CD14-positive monocyte (primary cell): ENCODE measurements around the gene C11orf71. TPM values are rescaled to one million over a fixed set of nuclear protein-coding genes. Genes with fewer than 3 reads are reported as not detected.

Experiments
- DNase-seq, 3 donors: peaks; one replicate each; pipeline ENCODE4 v3.0.0-alpha.2; 2011 to 2022
- H2AFZ ChIP-seq: 2 replicates; pipeline ENCODE4 v1.6.0; 2012; ENCODE audit warnings: mild to moderate bottlenecking, low read depth, low read length, inconsistent platforms; ENCODE audit not compliant: insufficient read depth, poor library complexity, severe bottlenecking
- H3K27ac ChIP-seq, 2 donors: 1 replicate in 1 of 2; 2 replicates in 1 of 2; pipeline ENCODE4 v1.5.1; 2012 to 2013; ENCODE audit warnings: low read length in 2 of 2, control low read depth in 1 of 2, inconsistent platforms in 1 of 2, low read depth in 1 of 2, mild to moderate bottlenecking in 1 of 2
- H3K27me3 ChIP-seq, 2 donors: one replicate each; pipeline versions ENCODE4 v1.6.0 to v1.6.1; 2011 to 2013; ENCODE audit warnings: low read length in 2 of 2; ENCODE audit not compliant: control insufficient read depth in 2 of 2, insufficient read depth in 2 of 2
- H3K36me3 ChIP-seq, 2 donors: replicated peaks in 1 of 2; 1 replicate in 1 of 2; 2 replicates in 1 of 2; pipeline versions ENCODE4 v1.5.1 to v1.6.1; 2012 to 2013; ENCODE audit warnings: low read length in 2 of 2, control low read depth in 1 of 2, inconsistent platforms in 1 of 2, mild to moderate bottlenecking in 1 of 2; ENCODE audit not compliant: insufficient read depth in 2 of 2, control insufficient read depth in 1 of 2
- H3K4me1 ChIP-seq, 2 donors: 1 replicate in 1 of 2; 2 replicates in 1 of 2; pipeline versions ENCODE4 v1.5.1 to v1.6.1; 2012 to 2013; ENCODE audit warnings: low read length in 2 of 2, control low read depth in 1 of 2, inconsistent platforms in 1 of 2, mild to moderate bottlenecking in 1 of 2, moderate library complexity in 1 of 2; ENCODE audit not compliant: insufficient read depth in 2 of 2, control insufficient read depth in 1 of 2
- H3K4me2 ChIP-seq: replicated peaks from 2 replicates; pipeline ENCODE3; 2012; ENCODE audit warnings: low read length, moderate library complexity, mild to moderate bottlenecking; ENCODE audit not compliant: poor library complexity, severe bottlenecking; ENCODE audit errors: extremely low read depth
- H3K4me3 ChIP-seq, 3 experiments: fragments of 200-600 bp in 1 of 3; sonication (generic) in 1 of 3; replicated peaks in 1 of 3; 1 replicate in 2 of 3; 2 replicates in 1 of 3; pipeline ENCODE4 v1.5.1; 2011 to 2013; ENCODE audit warnings: low read length in 3 of 3, mild to moderate bottlenecking in 3 of 3, control low read depth in 2 of 3, low read depth in 2 of 3, inconsistent platforms in 1 of 3, moderate library complexity in 1 of 3
- H3K79me2 ChIP-seq: 2 replicates; pipeline ENCODE4 v1.6.0; 2012; ENCODE audit warnings: mild to moderate bottlenecking, control low read depth, inconsistent platforms, low read length, moderate library complexity; ENCODE audit not compliant: insufficient read depth
- H3K9ac ChIP-seq: 2 replicates; pipeline ENCODE4 v1.6.0; 2017; ENCODE audit warnings: low read length, mild to moderate bottlenecking; ENCODE audit not compliant: insufficient read depth, poor library complexity, severe bottlenecking
- H3K9me3 ChIP-seq, 2 donors: replicated peaks in 1 of 2; 1 replicate in 1 of 2; 2 replicates in 1 of 2; pipeline versions ENCODE4 v1.5.1 to v1.6.1; 2012 to 2013; ENCODE audit warnings: low read length in 2 of 2, control low read depth in 1 of 2; ENCODE audit not compliant: control insufficient read depth in 1 of 2, insufficient read depth in 1 of 2
- H4K20me1 ChIP-seq: 2 replicates; pipeline ENCODE4 v1.6.0; 2012; ENCODE audit warnings: mild to moderate bottlenecking, low read length, control low read depth, moderate library complexity; ENCODE audit not compliant: insufficient read depth
- H3K27ac Mint-ChIP-seq, 7 donors: one replicate each; pipeline ENCODE4 v1.8.0; 2020; ENCODE audit warnings: mild to moderate bottlenecking in 7 of 7, mixed read lengths in 7 of 7, moderate library complexity in 6 of 7, inconsistent platforms in 2 of 7
- H3K27me3 Mint-ChIP-seq, 3 donors: one replicate each; pipeline ENCODE4 v1.8.0; 2021 to 2022; ENCODE audit warnings: low read depth in 3 of 3, mild to moderate bottlenecking in 3 of 3, mixed read lengths in 3 of 3, moderate library complexity in 3 of 3, inconsistent platforms in 1 of 3
- H3K36me3 Mint-ChIP-seq, 2 donors: one replicate each; pipeline ENCODE4 v1.8.0; 2020; ENCODE audit warnings: mixed read lengths in 2 of 2, inconsistent platforms in 1 of 2, mild to moderate bottlenecking in 1 of 2
- H3K4me1 Mint-ChIP-seq: one replicate; pipeline ENCODE4 v1.8.0; 2020; ENCODE audit warnings: mild to moderate bottlenecking, mixed read lengths
- H3K4me3 Mint-ChIP-seq, 2 donors: one replicate each; pipeline ENCODE4 v1.8.0; 2020; ENCODE audit warnings: mild to moderate bottlenecking in 2 of 2, mixed read lengths in 2 of 2, moderate library complexity in 1 of 2
- H3K9me3 Mint-ChIP-seq, 7 donors: one replicate each; pipeline ENCODE4 v1.8.0; 2020 to 2022; ENCODE audit warnings: mixed read lengths in 7 of 7, mild to moderate bottlenecking in 6 of 7, moderate library complexity in 6 of 7, inconsistent platforms in 2 of 7
- WGBS: methylation state at CpG from one replicate; pipeline ENCODE4 v1.1.5; 2013; ENCODE audit warnings: missing lambda C conversion rate; ENCODE audit not compliant: insufficient coverage; 5-methylcytosine and 5-hydroxymethylcytosine counted together
- intact Hi-C, 2 donors: fragments of 100-400 bp; cut with micrococcal nuclease; formaldehyde crosslinking; loops; one replicate each; pipeline versions ENCODE4 v1.15.0 to v1.15.1; 2023
- polyA plus RNA-seq, 3 donors: library from polyadenylated mRNA; depleted of rRNA in 1 of 3; unstranded in 2 of 3; stranded (reverse) in 1 of 3; fragments of 300-500 nt in 2 of 3; fragments of >200 nt in 1 of 3; fragmentation: Illumina TruSeq in 2 of 3; gene quantifications; 1 replicate in 2 of 3; 2 replicates in 1 of 3; pipeline ENCODE4 v1.2.3, GENCODE V29; 2012 to 2021
- TF ChIP-seq, protein P1 (sequence below): fragments of 200-600 bp; IDR thresholded peaks from one replicate; pipeline ENCODE4 v1.8.0; 2022; ENCODE audit warnings: antibody characterized with exemption, mild to moderate bottlenecking

C11orf71 gene
- polyA plus RNA-seq, 3 donors, result 9.3 to 23.0 (median 14.2) TPM

DNA sequence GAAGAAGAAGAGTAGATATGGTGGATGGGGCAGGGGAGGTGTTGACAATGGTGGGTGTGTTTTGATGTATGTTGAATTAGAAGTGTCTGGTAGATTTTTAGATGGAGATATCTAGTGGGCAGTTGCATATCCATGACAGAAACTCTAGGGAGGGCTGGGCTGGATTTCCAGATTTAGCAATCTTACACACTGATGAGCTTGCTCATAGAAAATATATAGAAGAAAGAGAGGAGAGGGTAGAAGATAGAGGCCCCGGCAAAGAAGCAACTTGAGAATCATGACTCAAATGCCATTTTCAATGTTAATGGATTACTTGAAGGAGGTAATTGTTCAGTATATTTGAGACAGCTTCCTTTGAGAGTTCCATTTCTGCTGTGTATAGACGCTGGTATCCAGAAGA is 47.1 kb upstream of the C11orf71 start:
- Mint-ChIP-seq H3K27ac (no peak overlapping the region), H3K4me1 (no peaks in the 10 kb centered on the region), H3K9me3 (peaks cover 0 to 3% (median 0%) of the 10 kb centered on the region in 7 donors), H3K4me3 (no peak overlapping the region), H3K36me3 (peaks cover 16 to 22% of the 10 kb centered on the region in 2 donors), H3K27me3 (no peaks in the 10 kb centered on the region)
- DNase-seq, result no peak
- TF ChIP-seq, protein P1, sequence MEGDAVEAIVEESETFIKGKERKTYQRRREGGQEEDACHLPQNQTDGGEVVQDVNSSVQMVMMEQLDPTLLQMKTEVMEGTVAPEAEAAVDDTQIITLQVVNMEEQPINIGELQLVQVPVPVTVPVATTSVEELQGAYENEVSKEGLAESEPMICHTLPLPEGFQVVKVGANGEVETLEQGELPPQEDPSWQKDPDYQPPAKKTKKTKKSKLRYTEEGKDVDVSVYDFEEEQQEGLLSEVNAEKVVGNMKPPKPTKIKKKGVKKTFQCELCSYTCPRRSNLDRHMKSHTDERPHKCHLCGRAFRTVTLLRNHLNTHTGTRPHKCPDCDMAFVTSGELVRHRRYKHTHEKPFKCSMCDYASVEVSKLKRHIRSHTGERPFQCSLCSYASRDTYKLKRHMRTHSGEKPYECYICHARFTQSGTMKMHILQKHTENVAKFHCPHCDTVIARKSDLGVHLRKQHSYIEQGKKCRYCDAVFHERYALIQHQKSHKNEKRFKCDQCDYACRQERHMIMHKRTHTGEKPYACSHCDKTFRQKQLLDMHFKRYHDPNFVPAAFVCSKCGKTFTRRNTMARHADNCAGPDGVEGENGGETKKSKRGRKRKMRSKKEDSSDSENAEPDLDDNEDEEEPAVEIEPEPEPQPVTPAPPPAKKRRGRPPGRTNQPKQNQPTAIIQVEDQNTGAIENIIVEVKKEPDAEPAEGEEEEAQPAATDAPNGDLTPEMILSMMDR, result no peak
- H2AFZ ChIP-seq, result no peak overlapping the region
- no peak overlapping the region for H3K9ac ChIP-seq
- no peaks in the 10 kb centered on the region for H3K27me3 ChIP-seq
- no peaks in the 10 kb centered on the region for H4K20me1 ChIP-seq
- 83% methylated on average over 2 of the region's 2 CpGs for WGBS
- intact Hi-C loops, result no loop called here
- H3K4me2 ChIP-seq, result no peak overlapping the region
- no peaks in the 10 kb centered on the region for H3K9me3 ChIP-seq
- H3K27ac ChIP-seq, result no peak overlapping the region
- H3K4me3 ChIP-seq, result no peak overlapping the region
- no peaks in the 10 kb centered on the region for H3K79me2 ChIP-seq
- H3K36me3 ChIP-seq, result peaks cover 2 to 10% of the 10 kb centered on the region in 2 donors
- no peaks in the 10 kb centered on the region for H3K4me1 ChIP-seq

DNA sequence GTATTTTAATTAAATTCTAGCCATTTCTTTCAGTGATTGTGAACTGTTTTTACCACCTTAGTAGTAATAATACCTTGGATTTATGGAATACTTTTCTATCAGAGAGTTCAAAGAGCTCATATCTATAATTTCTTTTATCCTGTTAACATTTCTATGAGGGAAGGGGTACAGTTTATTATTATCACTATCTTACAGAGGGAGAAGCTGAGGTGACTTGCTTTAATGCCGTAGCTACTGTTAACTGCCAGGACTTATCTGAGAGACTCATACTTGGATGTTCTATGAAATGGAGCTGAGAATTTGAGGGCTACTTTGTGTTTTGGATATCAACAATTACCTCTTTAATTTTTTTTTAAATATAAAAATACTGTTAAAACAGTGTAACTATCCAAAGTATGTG is 42.2 kb upstream of the C11orf71 start:
- Histone ChIP-seq H3K4me2 (no peak overlapping the region), H3K4me3 (no peak overlapping the region), H2AFZ (no peak overlapping the region), H3K27me3 (no peaks in the 10 kb centered on the region), H3K4me1 (peaks cover 14 to 16% of the 10 kb centered on the region in 2 donors), H3K27ac (no peak overlapping the region), H3K9ac (no peak overlapping the region), H3K36me3 (no peaks in the 10 kb centered on the region), H3K9me3 (no peaks in the 10 kb centered on the region), H4K20me1 (no peaks in the 10 kb centered on the region), H3K79me2 (no peaks in the 10 kb centered on the region)
- intact Hi-C loops, result no loop called here
- DNase-seq, result no peak
- Mint-ChIP-seq H3K9me3 (peaks cover 0 to 3% (median 0%) of the 10 kb centered on the region in 7 donors), H3K4me1 (peaks cover 16% of the 10 kb centered on the region), H3K4me3 (no peak overlapping the region), H3K36me3 (peaks cover 13 to 23% of the 10 kb centered on the region in 2 donors), H3K27ac (no peak overlapping the region), H3K27me3 (peaks cover 0 to 2% (median under 1%) of the 10 kb centered on the region in 3 donors)
- TF ChIP-seq, protein P1, result no peak
- WGBS, result no CpG with 5 or more reads among the region's 1 CpG
